Measurements from ENCODE around the gene SPAG16.
"Not testable (repeated sequence)": the region's sequence is repeated elsewhere in the genome, so short reads cannot be mapped to it uniquely, and the experiment has no call there.

Gene SPAG16

GRCh38 chr2:213703406-213704098, 419.3 kb downstream of the SPAG16 start:
- no peak for DNase-seq (ENCODE audit: low read depth)

- no peak for DNase-seq (ENCODE audit: low read depth)
Measured at GRCh38 chr2:213710164-213710563, 425.9 kb downstream of the SPAG16 start.

- DNase-seq (ENCODE audit: low read depth) = not testable (repeated sequence)
Measured at GRCh38 chr2:213718411-213718810, 434.1 kb downstream of the SPAG16 start.

- no peak for DNase-seq (ENCODE audit: low read depth)
Measured at GRCh38 chr2:213722565-213722964, 438.3 kb downstream of the SPAG16 start.

- DNase-seq (ENCODE audit: low read depth) = no peak
Measured at GRCh38 chr2:213723041-213723560, 438.8 kb downstream of the SPAG16 start.

GRCh38 chr2:213723707-213724106, 439.4 kb downstream of the SPAG16 start:
- no peak for DNase-seq (ENCODE audit: low read depth)

GRCh38 chr2:213726101-213726500, 441.8 kb downstream of the SPAG16 start:
- no peak for DNase-seq (ENCODE audit: low read depth)

- DNase-seq (ENCODE audit: low read depth) = no peak
Measured at GRCh38 chr2:213733893-213734292, 449.6 kb downstream of the SPAG16 start.

GRCh38 chr2:213740453-213740852, 456.2 kb downstream of the SPAG16 start:
- DNase-seq (ENCODE audit: low read depth) = no peak

- DNase-seq (ENCODE audit: low read depth) = no peak
Measured at GRCh38 chr2:213751446-213751845, 467.2 kb downstream of the SPAG16 start.

- no peak for DNase-seq (ENCODE audit: low read depth)
Measured at GRCh38 chr2:213752575-213752974, 468.3 kb downstream of the SPAG16 start.

- DNase-seq (ENCODE audit: low read depth) = no peak
Measured at GRCh38 chr2:213757525-213757924, 473.3 kb downstream of the SPAG16 start.

- DNase-seq (ENCODE audit: low read depth) = no peak
Measured at GRCh38 chr2:213763354-213763753, 479.1 kb downstream of the SPAG16 start.

GRCh38 chr2:213763963-213764362, 479.7 kb downstream of the SPAG16 start:
- DNase-seq (ENCODE audit: low read depth) = no peak

GRCh38 chr2:213764849-213765248, 480.6 kb downstream of the SPAG16 start:
- no peak for DNase-seq (ENCODE audit: low read depth)

GRCh38 chr2:213766062-213766461, 481.8 kb downstream of the SPAG16 start:
- DNase-seq (ENCODE audit: low read depth) = no peak

GRCh38 chr2:213766465-213766901, 482.2 kb downstream of the SPAG16 start:
- no peak for DNase-seq (ENCODE audit: low read depth)

- DNase-seq (ENCODE audit: low read depth) = no peak
Measured at GRCh38 chr2:213787869-213788268, 503.6 kb downstream of the SPAG16 start.

GRCh38 chr2:213789940-213790339, 505.7 kb downstream of the SPAG16 start:
- DNase-seq (ENCODE audit: low read depth) = no peak

- no peak for DNase-seq (ENCODE audit: low read depth)
Measured at GRCh38 chr2:213792045-213792444, 507.8 kb downstream of the SPAG16 start.

GRCh38 chr2:213806125-213806726, 522.0 kb downstream of the SPAG16 start:
- no peak for DNase-seq (ENCODE audit: low read depth)

- DNase-seq (ENCODE audit: low read depth) = no peak
Measured at GRCh38 chr2:213816583-213816982, 532.3 kb downstream of the SPAG16 start.

- no peak for DNase-seq (ENCODE audit: low read depth)
Measured at GRCh38 chr2:213818436-213818835, 534.2 kb downstream of the SPAG16 start.

GRCh38 chr2:213834331-213834730, 550.1 kb downstream of the SPAG16 start:
- no peak for DNase-seq (ENCODE audit: low read depth)

Measured in activated T-helper 1 cell treated with Interleukin-2 at 50 U/mL for 16 hours (primary cell).